NCI-H2029 treated with DMSO at 0.1 percent for 48 hours (cell line): ENCODE data around the gene PNPLA5.

Experiments
- DNase-seq: peaks from one replicate; lab custom pipeline; 2025; lab: John Stamatoyannopoulos, UW

Gene PNPLA5

GRCh38 chr22:43901976-43902643 is 10.3 kb upstream of the PNPLA5 start:
- no peak for DNase-seq

- DNase-seq: no peak
Observed at GRCh38 chr22:43900206-43900605, 8.4 kb upstream of the PNPLA5 start.

- no peak for DNase-seq
Observed at GRCh38 chr22:43897751-43898261, 6.0 kb upstream of the PNPLA5 start.

GRCh38 chr22:43895986-43896645 is 4.3 kb upstream of the PNPLA5 start:
- no peak for DNase-seq

GRCh38 chr22:43894122-43894521 is 2.3 kb upstream of the PNPLA5 start:
- DNase-seq: no peak

- no peak for DNase-seq
Observed at GRCh38 chr22:43893266-43893665, 1.5 kb upstream of the PNPLA5 start.

GRCh38 chr22:43892183-43892894 is 526 bp upstream of the PNPLA5 start:
- DNase-seq: no peak

- no peak for DNase-seq
Observed at GRCh38 chr22:43890901-43891331, 897 bp downstream of the PNPLA5 start.

GRCh38 chr22:43889860-43890253 is 2.0 kb downstream of the PNPLA5 start:
- DNase-seq: no peak

GRCh38 chr22:43889201-43889859 is 2.5 kb downstream of the PNPLA5 start:
- no peak for DNase-seq

GRCh38 chr22:43888740-43889139 is 3.1 kb downstream of the PNPLA5 start:
- DNase-seq: no peak

GRCh38 chr22:43887391-43887790 is 4.4 kb downstream of the PNPLA5 start:
- no peak for DNase-seq

- DNase-seq: no peak
Observed at GRCh38 chr22:43886231-43886630, 5.6 kb downstream of the PNPLA5 start.

- no peak for DNase-seq
Observed at GRCh38 chr22:43885786-43886185, 6.0 kb downstream of the PNPLA5 start.

GRCh38 chr22:43885319-43885671 is 6.5 kb downstream of the PNPLA5 start:
- DNase-seq: no peak

- no peak for DNase-seq
Observed at GRCh38 chr22:43884600-43885318, 7.1 kb downstream of the PNPLA5 start.

GRCh38 chr22:43883719-43884415 is 7.9 kb downstream of the PNPLA5 start:
- DNase-seq: no peak

- DNase-seq: peak; percentile 77
Observed at GRCh38 chr22:43883012-43883661, 8.7 kb downstream of the PNPLA5 start.

GRCh38 chr22:43882122-43882767 is 9.6 kb downstream of the PNPLA5 start:
- no peak for DNase-seq
